ENCODE results near the gene IL20RA. TPM values are rescaled to one million over a fixed set of nuclear protein-coding genes. Genes with fewer than 3 reads are reported as not detected.
"Not testable (repeated sequence)": the region's sequence is repeated elsewhere in the genome, so short reads cannot be mapped to it uniquely, and the experiment has no call there.

Gene IL20RA
- total and polyA plus RNA-seq, 2 experiments from 2014 or later = 0.71 to 0.86 TPM

DNA sequence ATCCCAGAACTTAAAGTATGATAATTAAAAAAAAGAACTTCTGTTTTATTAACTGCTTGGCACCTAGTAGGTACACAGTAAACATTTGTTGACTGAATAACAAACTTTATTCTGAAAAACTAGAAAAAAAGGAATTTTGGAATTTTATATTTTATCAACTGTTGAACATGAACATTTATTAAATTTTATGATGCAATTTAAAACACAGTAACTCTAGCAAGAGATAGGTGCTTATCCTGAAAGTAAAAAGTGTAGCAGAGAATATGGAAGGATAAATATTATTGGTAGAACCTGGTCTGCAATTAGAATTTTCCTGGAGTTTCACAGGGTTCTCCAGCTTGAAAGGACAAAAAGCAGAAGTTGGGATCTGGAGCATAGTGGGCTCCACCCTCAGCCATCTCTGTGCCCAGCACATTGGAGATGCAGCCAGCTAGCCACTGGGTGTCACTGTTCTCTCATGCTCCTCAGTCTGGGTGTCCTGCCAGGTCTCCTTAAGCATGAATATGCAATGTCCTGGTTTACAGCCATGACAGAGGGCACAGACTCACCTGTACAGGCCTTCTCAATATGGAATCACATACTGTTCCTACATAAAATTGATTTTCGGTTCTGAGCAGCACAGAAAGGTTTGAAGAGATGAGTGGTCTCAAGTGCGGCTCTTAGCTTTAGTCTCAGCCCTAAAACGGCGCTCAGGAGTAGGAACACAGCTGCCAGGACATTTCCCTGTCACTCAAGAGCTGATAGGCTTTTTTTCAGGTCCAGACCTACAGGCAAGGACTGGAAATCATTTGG, 31.7 kb upstream of the IL20RA start:
- Histone ChIP-seq H3K36me3 (no peaks in the 10 kb centered on the region), H3K9me3 (ENCODE audit: low read depth) (no peaks in the 10 kb centered on the region), H3K27me3 (no peaks in the 10 kb centered on the region), H3K4me3 (no peak overlapping the region), H3K4me1 (ENCODE audit: low read depth) (no peaks in the 10 kb centered on the region), H3K27ac (no peak overlapping the region)
- TF ChIP-seq, protein P1, sequence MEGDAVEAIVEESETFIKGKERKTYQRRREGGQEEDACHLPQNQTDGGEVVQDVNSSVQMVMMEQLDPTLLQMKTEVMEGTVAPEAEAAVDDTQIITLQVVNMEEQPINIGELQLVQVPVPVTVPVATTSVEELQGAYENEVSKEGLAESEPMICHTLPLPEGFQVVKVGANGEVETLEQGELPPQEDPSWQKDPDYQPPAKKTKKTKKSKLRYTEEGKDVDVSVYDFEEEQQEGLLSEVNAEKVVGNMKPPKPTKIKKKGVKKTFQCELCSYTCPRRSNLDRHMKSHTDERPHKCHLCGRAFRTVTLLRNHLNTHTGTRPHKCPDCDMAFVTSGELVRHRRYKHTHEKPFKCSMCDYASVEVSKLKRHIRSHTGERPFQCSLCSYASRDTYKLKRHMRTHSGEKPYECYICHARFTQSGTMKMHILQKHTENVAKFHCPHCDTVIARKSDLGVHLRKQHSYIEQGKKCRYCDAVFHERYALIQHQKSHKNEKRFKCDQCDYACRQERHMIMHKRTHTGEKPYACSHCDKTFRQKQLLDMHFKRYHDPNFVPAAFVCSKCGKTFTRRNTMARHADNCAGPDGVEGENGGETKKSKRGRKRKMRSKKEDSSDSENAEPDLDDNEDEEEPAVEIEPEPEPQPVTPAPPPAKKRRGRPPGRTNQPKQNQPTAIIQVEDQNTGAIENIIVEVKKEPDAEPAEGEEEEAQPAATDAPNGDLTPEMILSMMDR (IDR thresholded peaks at IDR 0.05; ENCODE audit: low read depth, low read length) = peak; percentile 87
- peak; percentile 77 to 84 for DNase-seq (ENCODE audit: low read depth in 1 of 2, low spot score in 1 of 2)

DNA sequence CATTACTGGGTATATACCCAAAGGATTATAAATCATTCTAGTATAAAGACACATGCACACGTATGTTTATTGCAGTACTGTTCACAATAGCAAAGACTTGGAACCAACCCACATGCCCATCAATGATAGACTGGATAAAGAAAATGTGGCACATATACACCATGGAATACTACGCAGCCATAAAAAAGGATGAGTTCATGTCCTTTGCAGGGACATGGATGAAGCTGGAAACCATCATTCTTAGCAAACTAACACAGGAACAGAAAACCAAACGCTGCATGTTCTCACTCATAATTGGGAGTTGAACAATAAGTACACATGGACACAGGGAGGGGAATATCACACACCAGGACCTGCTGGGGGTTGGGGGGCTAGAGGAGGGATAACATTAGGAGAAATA, 31.0 kb upstream of the IL20RA start:
- not testable (repeated sequence) for DNase-seq (ENCODE audit: low read depth in 1 of 2, low spot score in 1 of 2); H3K27me3 ChIP-seq; H3K4me3 ChIP-seq; H3K9me3 ChIP-seq (ENCODE audit: low read depth); H3K4me1 ChIP-seq (ENCODE audit: low read depth); H3K36me3 ChIP-seq; H3K27ac ChIP-seq

DNA sequence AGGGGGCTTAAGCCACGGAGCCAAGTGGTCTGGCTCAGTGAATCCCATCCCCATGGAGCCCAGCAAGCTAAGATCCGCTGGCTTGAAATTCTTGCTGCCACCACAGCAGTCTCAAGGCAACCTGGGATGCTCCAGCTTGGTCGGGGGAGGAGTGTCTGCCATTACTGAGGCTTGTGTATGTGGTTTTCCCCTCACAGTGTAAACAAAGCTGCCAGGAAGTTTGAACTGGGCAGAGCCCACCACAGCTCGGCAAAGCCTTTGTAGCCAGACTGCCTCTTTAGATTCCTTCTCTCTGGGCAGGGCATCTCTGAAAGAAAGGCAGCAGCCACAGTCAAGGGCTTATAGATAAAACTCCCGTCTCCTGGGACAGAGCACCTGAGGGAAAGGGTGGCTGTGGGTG, 25.5 kb upstream of the IL20RA start:
- H3K36me3 ChIP-seq = no peaks in the 10 kb centered on the region
- H3K4me3 ChIP-seq = no peak overlapping the region
- no peaks in the 10 kb centered on the region for H3K9me3 ChIP-seq (ENCODE audit: low read depth)
- DNase-seq (ENCODE audit: low read depth in 1 of 2, low spot score in 1 of 2) = no peak
- TF ChIP-seq, protein P1 (IDR thresholded peaks at IDR 0.05; ENCODE audit: low read depth, low read length) = no peak
- no peak overlapping the region for H3K27ac ChIP-seq
- no peaks in the 10 kb centered on the region for H3K4me1 ChIP-seq (ENCODE audit: low read depth)
- no peaks in the 10 kb centered on the region for H3K27me3 ChIP-seq

DNA sequence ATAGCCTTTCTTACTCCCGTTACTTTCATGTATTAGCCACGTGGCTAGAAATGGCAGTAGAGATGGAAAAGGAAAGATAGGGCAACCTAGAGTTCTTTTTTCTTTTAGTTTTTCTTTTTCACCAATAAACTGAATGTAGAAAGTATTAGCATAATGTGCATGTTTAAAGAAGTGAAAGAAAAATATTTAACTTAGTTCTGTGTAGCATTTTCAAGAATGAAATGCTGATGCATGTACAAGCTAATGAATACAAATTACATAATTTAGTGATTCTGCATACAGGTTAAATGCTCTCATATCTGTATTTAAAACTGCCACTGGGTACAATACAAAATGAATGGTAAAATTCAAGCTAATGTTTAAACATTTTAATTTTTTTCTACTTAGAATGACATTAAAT, 22.6 kb upstream of the IL20RA start:
- no peak overlapping the region for H3K4me3 ChIP-seq
- peaks cover 3% of the 10 kb centered on the region for H3K4me1 ChIP-seq (ENCODE audit: low read depth)
- no peak overlapping the region for H3K27ac ChIP-seq
- no peak for DNase-seq (ENCODE audit: low read depth in 1 of 2, low spot score in 1 of 2)
- H3K27me3 ChIP-seq = no peaks in the 10 kb centered on the region
- no peaks in the 10 kb centered on the region for H3K36me3 ChIP-seq
- no peaks in the 10 kb centered on the region for H3K9me3 ChIP-seq (ENCODE audit: low read depth)
- TF ChIP-seq, protein P1 (IDR thresholded peaks at IDR 0.05; ENCODE audit: low read depth, low read length) = no peak

DNA sequence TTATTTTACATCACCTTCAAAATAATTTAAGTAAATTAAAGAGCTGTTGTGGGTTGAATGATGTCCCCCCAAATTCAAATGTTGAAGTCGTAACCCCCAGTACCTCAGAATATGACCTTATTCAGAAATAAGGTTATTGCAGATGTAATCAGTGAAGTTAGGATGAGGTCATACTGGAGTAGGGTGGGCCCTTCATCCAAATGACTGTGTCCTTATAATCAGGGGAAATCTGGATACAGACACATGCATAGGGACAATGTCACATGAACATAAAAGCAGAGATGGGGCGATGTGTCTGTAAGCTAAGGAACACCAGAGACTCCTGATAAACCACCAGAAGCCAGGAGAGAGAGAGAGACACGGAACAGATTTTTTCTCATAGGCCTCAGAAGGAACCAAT, 13.3 kb upstream of the IL20RA start:
- no peak for DNase-seq (ENCODE audit: low read depth in 1 of 2, low spot score in 1 of 2)
- Histone ChIP-seq H3K27ac (no peak overlapping the region), H3K4me1 (ENCODE audit: low read depth) (peaks cover 2% of the 10 kb centered on the region), H3K27me3 (no peaks in the 10 kb centered on the region), H3K4me3 (no peak overlapping the region), H3K36me3 (no peaks in the 10 kb centered on the region), H3K9me3 (ENCODE audit: low read depth) (no peaks in the 10 kb centered on the region)
- TF ChIP-seq, protein P1 (IDR thresholded peaks at IDR 0.05; ENCODE audit: low read depth, low read length) = no peak

DNA sequence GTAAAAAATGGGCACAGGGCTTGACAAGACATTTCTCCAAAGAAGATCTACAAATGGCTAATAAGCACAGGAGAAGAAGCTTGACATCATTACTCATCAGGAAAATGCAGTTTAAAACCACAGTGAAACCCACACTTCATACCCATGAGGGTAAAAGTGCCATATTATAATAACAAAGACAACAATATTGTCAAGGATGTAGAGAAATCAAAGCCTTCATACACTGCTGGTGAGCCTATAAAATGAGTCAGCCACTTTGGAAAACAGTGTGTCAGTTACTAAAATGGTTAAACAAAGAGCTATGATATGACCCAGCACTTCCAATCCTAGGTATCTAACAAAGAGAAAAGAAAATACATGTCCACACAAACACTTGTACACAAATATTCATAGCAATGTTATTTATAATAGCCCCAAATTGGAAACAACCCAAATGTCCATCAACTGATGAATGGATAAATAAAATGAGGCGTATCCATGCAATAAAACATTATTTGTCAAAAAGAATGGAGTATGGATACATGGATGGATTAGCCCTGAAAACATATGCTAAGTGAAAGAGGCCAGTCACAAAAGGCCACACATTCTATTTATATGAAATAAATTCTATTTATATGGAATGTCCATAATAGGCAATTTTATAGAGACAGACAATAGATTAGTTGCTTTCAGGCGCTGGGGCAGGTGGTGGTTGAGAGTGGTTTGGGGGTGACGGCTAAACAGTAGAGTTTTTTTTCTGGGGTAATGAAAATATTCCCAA, 11.5 kb upstream of the IL20RA start:
- Histone ChIP-seq H3K36me3 (no peaks in the 10 kb centered on the region), H3K27ac (no peak overlapping the region), H3K4me3 (no peak overlapping the region), H3K9me3 (ENCODE audit: low read depth) (no peaks in the 10 kb centered on the region), H3K4me1 (ENCODE audit: low read depth) (peaks cover 6% of the 10 kb centered on the region), H3K27me3 (no peaks in the 10 kb centered on the region)
- TF ChIP-seq, protein P1 (IDR thresholded peaks at IDR 0.05; ENCODE audit: low read depth, low read length) = no peak
- no peak for DNase-seq (ENCODE audit: low read depth in 1 of 2, low spot score in 1 of 2)

All from cardiac muscle cell (in vitro differentiated cells and primary cell).